Epithelial cell of esophagus (primary cell): ENCODE measurements around the gene ASB7.

Experiments
- DNase-seq: peaks from one replicate; pipeline ENCODE4 v3.0.0; 2010; ENCODE audit warnings: low read depth
- H3K4me3 ChIP-seq: 2 replicates; pipeline ENCODE4 v1.5.1; 2011; ENCODE audit warnings: mild to moderate bottlenecking, low read length, control low read depth
- CTCF ChIP-seq: IDR thresholded peaks from 2 replicates; pipeline ENCODE4 v1.5.1; 2011; ENCODE audit warnings: low read depth, mild to moderate bottlenecking, low read length, control low read depth, inconsistent platforms; ENCODE audit not compliant: insufficient read depth; ENCODE audit errors: missing control alignments

Gene ASB7

GRCh38 chr15:100596792-100597191 lies 5.6 kb upstream of the ASB7 start:
- TF ChIP-seq CTCF = no peak
- peak; percentile 86 for DNase-seq
- no peak overlapping the region for H3K4me3 ChIP-seq

- no peak for TF ChIP-seq CTCF
- DNase-seq = no peak
- no peak overlapping the region for H3K4me3 ChIP-seq
Observed at GRCh38 chr15:100597862-100598261, 4.5 kb upstream of the ASB7 start.

GRCh38 chr15:100598655-100599054 lies 3.7 kb upstream of the ASB7 start:
- no peak overlapping the region for H3K4me3 ChIP-seq
- DNase-seq = no peak
- TF ChIP-seq CTCF = no peak

GRCh38 chr15:100601163-100601562 lies 1.2 kb upstream of the ASB7 start:
- H3K4me3 ChIP-seq = peak overlapping the region; percentile 99
- no peak for TF ChIP-seq CTCF
- peak; percentile 32 for DNase-seq

- peak overlapping the region; percentile 99 for H3K4me3 ChIP-seq
- no peak for TF ChIP-seq CTCF
- DNase-seq = no peak
Observed at GRCh38 chr15:100601617-100602063, 749 bp upstream of the ASB7 start.

- peak; percentile 55 for DNase-seq
- no peak for TF ChIP-seq CTCF
- peak overlapping the region; percentile 86 for H3K4me3 ChIP-seq
Observed at GRCh38 chr15:100602823-100603393, 519 bp downstream of the ASB7 start.

GRCh38 chr15:100612539-100612938 lies 10.2 kb downstream of the ASB7 start:
- TF ChIP-seq CTCF = no peak
- no peak overlapping the region for H3K4me3 ChIP-seq
- DNase-seq = no peak
